ENCODE data around the gene SERPINB6. TPM values are rescaled to one million over a fixed set of nuclear protein-coding genes. Genes with fewer than 3 reads are reported as not detected.

The SERPINB6 gene
- total RNA-seq, 1 donor from 2014 or later = 186 TPM

GRCh38 chr6:2967936-2968335 lies 3.4 kb downstream of the SERPINB6 start:
- H3K4me1 Mint-ChIP-seq (ENCODE audit: unreplicated experiment) = peaks cover 33% of the 10 kb centered on the region
- no peak for DNase-seq (ENCODE audit: low spot score)
- no peak for TF ChIP-seq CTCF (IDR thresholded peaks at IDR 0.05; ENCODE audit: unreplicated experiment)
- H3K4me3 Mint-ChIP-seq (ENCODE audit: unreplicated experiment) = no peak overlapping the region
- no peaks in the 10 kb centered on the region for H3K36me3 Mint-ChIP-seq (ENCODE audit: low read depth, unreplicated experiment)
- peaks cover 2% of the 10 kb centered on the region for H3K27me3 Mint-ChIP-seq (ENCODE audit: unreplicated experiment)
- H3K9me3 Mint-ChIP-seq (ENCODE audit: unreplicated experiment) = no peaks in the 10 kb centered on the region
- H3K27ac Mint-ChIP-seq (ENCODE audit: unreplicated experiment) = no peak overlapping the region

- H3K27ac Mint-ChIP-seq (ENCODE audit: unreplicated experiment) = no peak overlapping the region
- H3K4me3 Mint-ChIP-seq (ENCODE audit: unreplicated experiment) = no peak overlapping the region
- H3K4me1 Mint-ChIP-seq (ENCODE audit: unreplicated experiment) = peaks cover 43% of the 10 kb centered on the region
- H3K27me3 Mint-ChIP-seq (ENCODE audit: unreplicated experiment) = peaks cover 2% of the 10 kb centered on the region
- no peak for TF ChIP-seq CTCF (IDR thresholded peaks at IDR 0.05; ENCODE audit: unreplicated experiment)
- no peaks in the 10 kb centered on the region for H3K36me3 Mint-ChIP-seq (ENCODE audit: low read depth, unreplicated experiment)
- H3K9me3 Mint-ChIP-seq (ENCODE audit: unreplicated experiment) = no peaks in the 10 kb centered on the region
- DNase-seq (ENCODE audit: low spot score) = no peak
Measured at GRCh38 chr6:2966347-2966746, 5.0 kb downstream of the SERPINB6 start.

GRCh38 chr6:2964793-2965505 lies 6.4 kb downstream of the SERPINB6 start:
- no peaks in the 10 kb centered on the region for H3K36me3 Mint-ChIP-seq (ENCODE audit: low read depth, unreplicated experiment)
- no peak overlapping the region for H3K4me3 Mint-ChIP-seq (ENCODE audit: unreplicated experiment)
- H3K27ac Mint-ChIP-seq (ENCODE audit: unreplicated experiment) = no peak overlapping the region
- peaks cover 49% of the 10 kb centered on the region for H3K4me1 Mint-ChIP-seq (ENCODE audit: unreplicated experiment)
- no peaks in the 10 kb centered on the region for H3K9me3 Mint-ChIP-seq (ENCODE audit: unreplicated experiment)
- no peaks in the 10 kb centered on the region for H3K27me3 Mint-ChIP-seq (ENCODE audit: unreplicated experiment)
- TF ChIP-seq CTCF (IDR thresholded peaks at IDR 0.05; ENCODE audit: unreplicated experiment) = no peak
- DNase-seq (ENCODE audit: low spot score) = no peak

DNA sequence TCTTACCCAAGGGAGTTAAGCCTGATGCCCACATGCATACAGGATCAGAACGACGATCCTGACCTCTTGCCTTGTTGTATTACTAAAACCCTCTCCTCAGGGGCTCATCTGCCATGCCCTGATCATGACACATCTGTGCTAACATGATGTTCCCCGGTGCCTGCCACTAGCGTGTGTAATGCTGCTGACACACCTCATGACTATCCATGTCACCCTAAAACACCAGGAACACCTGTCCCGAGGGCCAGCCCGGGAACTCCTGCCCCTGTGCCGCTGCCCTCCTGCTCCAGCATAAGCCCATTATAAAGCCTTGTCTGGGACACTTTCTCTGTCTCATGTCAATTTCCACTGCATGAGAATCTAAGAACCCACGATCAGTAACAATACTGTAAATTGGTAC lies 7.6 kb downstream of the SERPINB6 start:
- Mint-ChIP-seq H3K4me1 (ENCODE audit: unreplicated experiment) (peaks cover 47% of the 10 kb centered on the region), H3K27me3 (ENCODE audit: unreplicated experiment) (no peaks in the 10 kb centered on the region), H3K4me3 (ENCODE audit: unreplicated experiment) (no peak overlapping the region), H3K27ac (ENCODE audit: unreplicated experiment) (no peak overlapping the region), H3K36me3 (ENCODE audit: low read depth, unreplicated experiment) (peaks cover 6% of the 10 kb centered on the region), H3K9me3 (ENCODE audit: unreplicated experiment) (no peaks in the 10 kb centered on the region)
- no peak for DNase-seq (ENCODE audit: low spot score)
- no peak for TF ChIP-seq CTCF (IDR thresholded peaks at IDR 0.05; ENCODE audit: unreplicated experiment)

GRCh38 chr6:2962636-2963035 lies 8.7 kb downstream of the SERPINB6 start:
- peaks cover 10% of the 10 kb centered on the region for H3K36me3 Mint-ChIP-seq (ENCODE audit: low read depth, unreplicated experiment)

More at GRCh38 chr6:2962636-2963035, 8.7 kb downstream of the SERPINB6 start:
- Mint-ChIP-seq H3K4me1 (ENCODE audit: unreplicated experiment) (peaks cover 39% of the 10 kb centered on the region), H3K4me3 (ENCODE audit: unreplicated experiment) (no peak overlapping the region), H3K27ac (ENCODE audit: unreplicated experiment) (no peak overlapping the region), H3K9me3 (ENCODE audit: unreplicated experiment) (no peaks in the 10 kb centered on the region), H3K27me3 (ENCODE audit: unreplicated experiment) (no peaks in the 10 kb centered on the region)
- DNase-seq (ENCODE audit: low spot score) = no peak
- TF ChIP-seq CTCF (IDR thresholded peaks at IDR 0.05; ENCODE audit: unreplicated experiment) = no peak
